Coronary artery (tissue), 2 donors: Measurements from ENCODE around the gene RCOR1.

Experiments
- DNase-seq: peaks from one replicate; pipeline ENCODE4 v3.0.0-alpha.2; 2017; ENCODE audit warnings: low spot score
- H3K27ac ChIP-seq, 2 donors: fragments of 200-600 bp; sonication (generic); one replicate each; pipeline ENCODE4 v1.5.1; 2016 to 2019
- H3K4me3 ChIP-seq: fragments of 200-600 bp; sonication (generic); 2 replicates; pipeline ENCODE4 v1.5.1; 2016; ENCODE audit warnings: mild to moderate bottlenecking, moderate library complexity
- TF ChIP-seq, protein P1 (sequence below): fragments of 200-600 bp; sonication (generic); IDR thresholded peaks from one replicate; pipeline ENCODE4 v1.5.1; 2019; ENCODE audit warnings: antibody characterized with exemption

Gene RCOR1

DNA sequence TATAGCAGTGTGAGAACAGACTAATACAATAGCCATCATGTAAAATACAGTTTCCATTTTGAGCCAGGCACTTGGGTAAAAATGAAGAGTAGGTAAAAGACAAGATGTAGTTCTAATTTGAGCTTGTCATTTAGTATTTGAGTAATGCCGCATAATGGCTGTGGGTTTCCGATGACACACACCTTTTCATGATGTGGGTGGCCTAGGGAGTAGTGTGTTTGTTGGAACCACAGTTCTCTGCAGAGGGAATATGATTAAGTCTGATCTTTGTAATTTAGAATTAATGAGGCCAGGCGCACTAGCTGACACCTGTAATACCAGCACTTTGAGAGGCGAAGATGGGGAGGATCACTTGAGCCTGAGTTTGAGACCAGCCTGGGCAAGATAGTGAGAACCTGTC is 61.8 kb downstream of the RCOR1 start:
- DNase-seq = no peak
- TF ChIP-seq, protein P1, sequence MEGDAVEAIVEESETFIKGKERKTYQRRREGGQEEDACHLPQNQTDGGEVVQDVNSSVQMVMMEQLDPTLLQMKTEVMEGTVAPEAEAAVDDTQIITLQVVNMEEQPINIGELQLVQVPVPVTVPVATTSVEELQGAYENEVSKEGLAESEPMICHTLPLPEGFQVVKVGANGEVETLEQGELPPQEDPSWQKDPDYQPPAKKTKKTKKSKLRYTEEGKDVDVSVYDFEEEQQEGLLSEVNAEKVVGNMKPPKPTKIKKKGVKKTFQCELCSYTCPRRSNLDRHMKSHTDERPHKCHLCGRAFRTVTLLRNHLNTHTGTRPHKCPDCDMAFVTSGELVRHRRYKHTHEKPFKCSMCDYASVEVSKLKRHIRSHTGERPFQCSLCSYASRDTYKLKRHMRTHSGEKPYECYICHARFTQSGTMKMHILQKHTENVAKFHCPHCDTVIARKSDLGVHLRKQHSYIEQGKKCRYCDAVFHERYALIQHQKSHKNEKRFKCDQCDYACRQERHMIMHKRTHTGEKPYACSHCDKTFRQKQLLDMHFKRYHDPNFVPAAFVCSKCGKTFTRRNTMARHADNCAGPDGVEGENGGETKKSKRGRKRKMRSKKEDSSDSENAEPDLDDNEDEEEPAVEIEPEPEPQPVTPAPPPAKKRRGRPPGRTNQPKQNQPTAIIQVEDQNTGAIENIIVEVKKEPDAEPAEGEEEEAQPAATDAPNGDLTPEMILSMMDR = no peak

DNA sequence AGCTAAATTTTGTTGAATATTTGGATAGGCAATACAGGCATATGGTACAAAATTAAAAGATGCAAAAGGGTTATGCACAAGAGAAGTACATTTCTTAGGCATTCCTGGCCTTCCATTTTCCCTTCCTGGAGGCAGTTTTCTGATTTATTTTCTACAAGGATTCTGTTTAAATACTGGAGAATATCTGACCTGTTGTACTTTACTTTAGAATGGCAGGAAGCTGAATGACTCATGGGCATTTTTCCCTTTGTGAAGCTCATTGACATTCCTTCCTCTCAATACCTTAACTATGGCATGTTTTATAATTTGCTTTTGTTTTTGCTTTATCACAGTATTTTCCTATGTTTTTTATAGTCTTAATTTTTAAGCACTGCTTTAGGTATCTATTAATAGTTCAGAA is 62.7 kb downstream of the RCOR1 start:
- TF ChIP-seq, protein P1 = no peak
- no peak for DNase-seq
- Histone ChIP-seq H3K27ac (no peak overlapping the region), H3K4me3 (no peak overlapping the region)

More for the DNA sequence above, 61.8 kb downstream of the RCOR1 start:
- H3K4me3 ChIP-seq = no peak overlapping the region
- H3K27ac ChIP-seq = no peak overlapping the region

DNA sequence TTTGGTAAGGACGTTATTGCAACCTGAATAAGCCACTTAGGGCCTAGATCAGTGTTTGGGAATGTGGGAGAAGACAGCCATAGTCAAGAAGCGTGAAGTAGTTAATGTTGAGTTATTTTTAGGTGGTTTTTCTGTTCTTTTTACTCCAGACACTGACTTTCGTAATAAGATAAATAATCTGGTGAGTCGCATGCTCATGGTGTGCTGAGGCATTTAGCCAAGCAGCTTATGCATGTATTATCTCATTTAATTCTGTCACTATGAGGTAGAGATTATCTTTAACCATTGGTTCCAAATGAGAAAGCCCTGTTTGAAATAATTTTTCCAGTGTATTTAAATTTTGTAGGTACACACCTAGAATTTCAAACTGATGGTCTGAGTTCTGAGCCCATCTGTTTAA is 67.3 kb downstream of the RCOR1 start:
- H3K27ac ChIP-seq = no peak overlapping the region
- TF ChIP-seq, protein P1 = no peak
- DNase-seq = no peak
- no peak overlapping the region for H3K4me3 ChIP-seq

DNA sequence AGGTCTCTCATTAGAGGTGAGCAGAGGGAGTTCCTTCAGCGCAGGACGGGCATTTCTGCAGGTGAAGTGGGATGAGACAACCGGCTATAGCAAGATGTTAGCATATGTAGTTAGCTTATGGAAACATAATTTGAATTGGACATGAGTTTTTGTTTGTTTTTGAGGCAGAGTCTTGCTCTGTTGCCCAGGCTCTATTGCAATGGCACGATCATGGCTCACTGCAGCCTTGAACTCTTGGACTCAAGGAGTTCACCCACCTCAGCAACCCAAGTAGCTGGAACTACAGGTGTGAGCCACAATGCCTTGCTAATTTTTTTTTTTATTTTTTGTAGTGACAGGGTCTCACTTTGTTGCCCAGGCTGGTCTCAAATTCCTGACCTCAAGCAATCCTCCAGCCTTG is 69.2 kb downstream of the RCOR1 start:
- no peak for DNase-seq
- Histone ChIP-seq H3K4me3 (no peak overlapping the region), H3K27ac (no peak overlapping the region)
- TF ChIP-seq, protein P1 = no peak

DNA sequence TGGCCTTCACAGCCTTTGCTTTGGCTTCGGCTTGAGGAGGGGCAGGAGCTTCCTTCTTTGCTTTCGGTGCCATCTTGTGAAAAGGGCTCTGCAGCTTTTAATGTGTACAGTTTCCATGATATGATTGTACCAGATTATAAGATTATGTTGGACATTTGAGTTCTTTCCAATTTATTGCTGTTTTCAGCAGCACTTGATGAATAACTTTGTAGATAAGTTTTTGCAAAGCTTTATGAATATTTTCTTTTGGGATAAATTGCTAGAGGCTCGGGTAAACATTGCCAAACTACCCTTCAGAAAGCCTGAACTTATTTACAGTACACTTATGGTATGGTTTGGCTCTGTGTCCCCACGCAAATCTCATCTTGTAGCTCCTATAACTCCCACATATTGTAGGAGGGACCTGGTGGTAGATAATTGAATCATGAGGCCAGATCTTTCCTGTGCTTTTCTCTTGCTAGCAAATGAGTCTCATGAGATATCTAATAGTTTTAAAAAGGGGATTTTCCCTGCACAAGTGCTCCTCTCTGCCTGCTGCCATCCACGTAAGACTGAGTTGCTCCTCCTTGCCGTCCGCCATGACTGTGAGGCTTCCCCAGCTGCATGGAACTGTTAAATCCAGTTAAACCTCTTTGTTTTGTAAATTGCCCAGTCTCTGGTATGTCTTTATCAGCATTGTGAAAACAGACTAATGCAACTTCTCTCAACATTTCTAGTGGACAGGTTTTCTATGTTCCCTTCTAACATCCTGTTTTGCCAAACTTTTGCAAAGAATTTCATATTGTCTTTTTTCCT is 70.4 kb downstream of the RCOR1 start:
- no peak overlapping the region for H3K27ac ChIP-seq
- no peak for DNase-seq
- H3K4me3 ChIP-seq = no peak overlapping the region
- TF ChIP-seq, protein P1 = no peak

DNA sequence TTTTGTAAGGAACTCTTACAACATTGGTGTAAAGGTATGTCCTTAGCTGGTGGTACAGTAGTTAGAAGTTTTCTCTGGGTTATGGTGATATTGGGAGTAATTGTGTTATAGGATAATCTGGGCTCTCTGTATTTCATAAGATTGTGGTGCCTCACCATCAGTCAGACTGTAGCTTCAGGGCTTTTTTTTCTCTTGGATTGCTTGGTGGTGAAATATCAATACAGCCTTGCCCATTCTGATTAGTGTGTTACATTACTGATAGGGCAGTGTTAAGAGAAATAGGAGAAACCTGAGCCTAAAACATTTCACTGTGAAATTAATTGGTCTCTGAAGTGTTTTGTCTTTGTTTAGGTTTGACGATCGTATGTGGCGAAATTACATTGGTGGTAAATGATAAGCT is 71.0 kb downstream of the RCOR1 start:
- no peak overlapping the region for H3K4me3 ChIP-seq
- H3K27ac ChIP-seq = no peak overlapping the region
- no peak for DNase-seq
- TF ChIP-seq, protein P1 = no peak

DNA sequence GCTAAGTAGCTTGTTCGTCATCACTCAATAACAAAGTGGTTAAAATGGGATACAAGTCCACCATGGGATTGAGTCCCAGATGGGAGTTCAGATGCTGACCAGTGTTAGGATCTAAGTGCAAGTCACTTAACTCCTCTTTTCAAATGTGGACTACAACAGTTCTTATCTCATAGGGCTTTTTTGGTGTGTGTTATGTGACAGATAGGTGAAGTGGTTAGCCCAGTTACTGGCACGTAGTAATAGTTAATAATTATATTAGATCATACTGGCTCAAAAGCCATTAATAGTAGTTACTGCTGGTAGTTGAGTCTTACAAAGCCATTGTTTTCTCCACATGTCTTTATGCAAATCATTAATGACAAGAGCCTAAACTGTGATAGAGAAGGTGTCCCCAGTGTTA is 73.2 kb downstream of the RCOR1 start:
- no peak overlapping the region for H3K4me3 ChIP-seq
- H3K27ac ChIP-seq = no peak overlapping the region
- TF ChIP-seq, protein P1 = no peak
- no peak for DNase-seq
